Sciatic nerve (tissue), 2 donors: ENCODE measurements around the gene TMPRSS3. TPM values are rescaled to one million over a fixed set of nuclear protein-coding genes. Genes with fewer than 3 reads are reported as not detected.

Experiments used
- ATAC-seq: fragments of 200-7000 bp; cut with Tn5 transposase; one replicate; pipeline ENCODE4 v1.9.1; 2020; ENCODE audit warnings: mild to moderate bottlenecking, moderate library complexity
- DNase-seq: peaks from one replicate; pipeline ENCODE4 v3.0.0-alpha.2; 2020; ENCODE audit warnings: low spot score
- intact Hi-C: fragments of 100-400 bp; cut with DNase I; formaldehyde crosslinking; loops from one replicate; pipeline ENCODE4 v1.14.2; 2022
- total RNA-seq: library from RNA; stranded (reverse); fragmentation: NEBNext Ultra II Directional; extraction: Animal tissue kit (Norgen Biotek cat#: 25700); gene quantifications from one replicate; pipeline ENCODE4 v1.2.1, GENCODE V29; 2021
- donor health status: DM: no; HTN: no; CAD: no.
- donor health status: DM: no; HTN: no; CAD: no.

TMPRSS3 gene
- total RNA-seq, 1 donor from 2014 or later: not detected

- intact Hi-C loops: no loop called here
- no peak for ATAC-seq
- no peak for DNase-seq
These were observed 33.2 kb downstream of the TMPRSS3 start for GRCh38 chr21:42362700-42363099.

GRCh38 chr21:42362198-42362597, 33.7 kb downstream of the TMPRSS3 start:
- DNase-seq: no peak
- intact Hi-C loops: no loop called here
- no peak for ATAC-seq

DNA sequence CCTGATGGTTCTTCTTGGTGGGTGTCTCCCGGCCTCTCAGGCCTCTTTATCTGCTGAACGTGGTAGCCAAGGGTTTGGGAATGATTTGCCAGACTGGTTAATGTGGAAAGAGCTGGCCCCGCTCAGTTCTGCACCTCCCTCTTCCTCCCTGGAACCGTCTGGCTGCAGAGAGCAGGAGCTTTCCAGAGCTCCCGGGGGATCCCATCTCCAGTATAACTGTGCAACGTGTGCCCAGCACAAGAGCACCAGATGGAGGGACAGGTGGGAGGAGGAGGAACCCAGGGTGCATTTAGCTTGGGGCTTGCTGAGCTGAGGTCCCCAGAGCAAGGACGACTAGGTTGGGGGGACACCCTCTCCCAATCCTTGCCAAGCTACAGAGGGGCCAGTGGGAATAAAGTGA, 34.6 kb downstream of the TMPRSS3 start:
- intact Hi-C loops: no loop called here
- ATAC-seq (no peak), DNase-seq (no peak)

DNA sequence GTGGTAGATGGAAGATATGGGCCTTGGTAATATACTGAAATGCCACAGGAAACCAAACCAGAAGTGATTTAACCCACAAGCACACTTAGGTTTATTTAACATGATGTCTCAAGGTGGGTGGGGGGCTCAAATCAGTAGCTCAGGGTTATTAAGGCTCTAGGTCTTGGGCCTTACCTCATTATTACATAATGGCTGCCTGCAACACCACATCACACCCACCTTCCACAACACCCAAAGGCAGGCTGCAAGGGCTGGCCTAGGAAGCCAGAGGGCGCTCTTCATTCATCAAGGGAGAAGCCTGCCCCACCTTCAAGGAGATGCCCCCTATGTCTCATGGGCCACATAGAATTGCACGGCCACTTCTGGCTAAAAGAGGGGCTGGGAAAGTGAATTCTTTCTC, 35.5 kb downstream of the TMPRSS3 start:
- no peak for ATAC-seq
- no peak for DNase-seq
- intact Hi-C loops: no loop called here

DNA sequence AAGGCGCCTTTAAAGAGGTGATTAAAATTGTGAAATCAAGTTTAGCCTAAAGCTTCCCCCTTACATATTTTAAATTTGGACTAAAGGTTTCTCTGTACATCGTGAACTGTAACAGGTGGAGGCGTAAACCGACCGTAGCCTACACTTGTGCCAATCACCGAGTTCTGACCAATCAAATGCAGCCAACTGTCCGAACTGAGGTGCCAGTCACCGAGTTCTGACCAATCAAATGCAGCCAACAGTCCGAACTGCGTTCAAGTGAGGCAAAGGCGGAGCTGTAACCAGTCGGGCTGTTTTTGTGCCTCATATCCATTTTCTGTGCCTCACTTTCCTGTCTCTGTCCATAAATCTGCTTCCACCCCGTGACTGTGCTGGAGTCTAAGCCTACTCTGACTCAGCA, 36.9 kb downstream of the TMPRSS3 start:
- DNase-seq: no peak
- intact Hi-C loops: no loop called here
- no peak for ATAC-seq

GRCh38 chr21:42358261-42358660, 37.6 kb downstream of the TMPRSS3 start:
- intact Hi-C loops: no loop called here
- DNase-seq (no peak), ATAC-seq (no peak)

DNA sequence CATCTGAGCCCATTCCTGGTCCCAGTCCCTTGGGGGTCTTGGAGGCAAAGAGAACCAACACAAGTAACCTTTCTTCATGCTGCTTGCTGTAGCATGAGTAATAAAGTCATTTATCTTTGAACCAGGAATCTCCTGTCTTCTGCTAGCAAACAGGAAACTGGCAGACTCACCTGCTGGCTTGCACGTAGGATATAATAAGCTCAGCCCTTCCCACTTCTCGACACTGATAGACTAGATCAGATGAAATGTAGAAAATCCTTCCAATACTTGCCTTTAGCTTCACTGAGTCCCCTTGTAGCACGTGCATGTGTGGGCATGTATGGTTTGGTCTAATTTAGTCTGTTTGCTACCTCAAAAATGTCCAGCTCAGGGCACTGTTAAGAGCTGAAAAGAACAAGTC, 38.5 kb downstream of the TMPRSS3 start:
- ATAC-seq: no peak
- no peak for DNase-seq
- intact Hi-C loops: no loop called here

DNA sequence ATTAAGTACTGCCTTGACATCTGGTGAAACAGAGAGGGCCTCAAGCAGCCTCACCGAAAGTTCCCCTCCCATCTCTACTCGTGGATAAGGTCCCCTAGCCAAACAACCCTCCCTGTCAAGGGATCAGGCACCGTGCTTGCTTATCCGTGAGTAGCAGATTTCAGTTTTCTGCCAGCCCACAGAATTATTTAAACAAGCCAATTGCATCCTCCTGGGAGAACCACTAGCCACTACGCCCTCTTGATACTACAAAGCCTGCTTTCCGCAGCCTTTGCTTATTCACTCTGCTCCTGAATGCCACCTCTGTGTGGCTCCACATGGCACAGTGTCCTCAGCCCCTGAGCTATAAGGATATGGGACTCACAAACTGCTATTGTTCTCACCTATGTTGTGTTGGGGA, 39.2 kb downstream of the TMPRSS3 start:
- no peak for ATAC-seq
- DNase-seq: no peak
- intact Hi-C loops: no loop called here

DNA sequence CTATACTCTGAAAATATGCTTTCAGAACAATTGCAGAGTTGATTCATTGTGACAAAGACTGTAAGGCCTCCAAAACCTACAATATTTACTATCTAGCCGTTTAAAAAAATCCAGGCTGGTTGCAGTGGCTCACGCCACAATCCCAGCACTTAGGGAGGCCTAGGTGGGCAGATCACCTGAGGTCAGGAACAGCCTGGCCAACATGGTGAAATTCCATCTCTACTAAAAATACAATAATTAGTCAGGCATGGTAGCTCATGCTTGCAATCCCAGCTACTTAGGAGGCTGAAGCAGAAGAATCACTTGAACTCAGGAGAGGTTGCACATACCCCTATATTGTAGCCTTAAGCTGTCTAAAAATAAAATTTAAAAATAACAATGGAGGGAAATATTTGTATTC, 39.8 kb downstream of the TMPRSS3 start:
- intact Hi-C loops: no loop called here
- no peak for ATAC-seq

GRCh38 chr21:42353623-42354022, 42.2 kb downstream of the TMPRSS3 start:
- peak; percentile 25 for DNase-seq
- intact Hi-C loops: no loop called here
- no peak for ATAC-seq

More for the DNA sequence above, 39.8 kb downstream of the TMPRSS3 start:
- DNase-seq: no peak

- intact Hi-C loops: no loop called here
- ATAC-seq (no peak), DNase-seq (peak; percentile 35)
These were observed 43.3 kb downstream of the TMPRSS3 start for GRCh38 chr21:42352441-42353095.

- DNase-seq: peak; percentile 32
- intact Hi-C loops: no loop called here
- no peak for ATAC-seq
These were observed 44.0 kb downstream of the TMPRSS3 start for GRCh38 chr21:42351626-42352440.

DNA sequence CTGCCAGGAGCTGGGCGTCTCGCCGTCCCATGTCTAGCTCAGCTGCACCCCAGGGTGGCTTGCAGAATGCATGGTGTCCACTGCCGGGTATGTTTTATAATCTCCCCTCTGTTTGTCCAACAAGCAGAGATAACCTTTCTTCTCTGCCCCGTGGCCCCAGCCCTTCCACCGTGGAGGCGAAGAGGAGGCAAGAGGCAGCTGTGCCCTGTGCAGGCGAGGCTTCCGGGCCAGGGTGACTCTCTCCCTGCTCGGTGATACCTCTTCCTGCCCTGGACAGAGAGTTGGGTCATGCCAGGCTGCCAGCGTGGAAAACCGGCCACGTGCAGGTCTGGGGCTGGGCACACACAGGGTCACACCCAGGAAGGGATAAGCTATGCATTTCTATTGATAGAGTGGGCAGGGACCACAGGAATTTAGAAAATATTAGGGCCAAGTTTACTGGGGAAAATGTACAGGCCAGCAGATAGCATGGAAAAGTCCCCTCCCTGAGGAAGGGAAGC, 44.9 kb downstream of the TMPRSS3 start, which contains the start of gene TFF2:
TFF2 (minus strand) TSS at position 68 of the 500 bp plus-strand sequence; CDS start at position 31, 37 bp downstream.
- intact Hi-C loops: no loop called here
- ATAC-seq: no peak
- peak; percentile 37 for DNase-seq

GRCh38 chr21:42350318-42350910, 45.4 kb downstream of the TMPRSS3 start:
- peak; percentile 7 for DNase-seq
- intact Hi-C loops: no loop called here

GRCh38 chr21:42349420-42350317, 46.2 kb downstream of the TMPRSS3 start:
- ATAC-seq (no peak), DNase-seq (peak; percentile 34)
- intact Hi-C loops: no loop called here

More at GRCh38 chr21:42350318-42350910, 45.4 kb downstream of the TMPRSS3 start:
- ATAC-seq: no peak

DNA sequence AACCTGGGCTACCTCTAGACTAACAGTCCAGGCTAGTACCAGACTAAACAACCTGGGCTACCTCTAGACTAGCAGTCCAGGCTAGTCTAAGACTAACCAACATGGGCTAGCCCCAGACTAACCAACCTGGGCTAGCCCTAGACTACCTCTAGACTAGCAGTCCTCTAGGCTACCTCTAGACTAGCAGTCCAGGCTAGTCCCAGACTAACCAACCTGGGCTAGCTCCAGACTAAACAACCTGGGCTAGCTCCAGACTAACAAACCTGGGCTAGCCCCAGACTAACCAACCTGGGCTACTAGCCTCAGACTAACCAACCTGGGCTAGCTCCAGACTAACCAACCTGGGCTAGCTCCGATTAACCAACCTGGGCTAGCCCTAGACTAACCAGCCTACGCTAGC, 47.1 kb downstream of the TMPRSS3 start:
- intact Hi-C loops: no loop called here
- ATAC-seq (no peak), DNase-seq (peak; percentile 2)

DNA sequence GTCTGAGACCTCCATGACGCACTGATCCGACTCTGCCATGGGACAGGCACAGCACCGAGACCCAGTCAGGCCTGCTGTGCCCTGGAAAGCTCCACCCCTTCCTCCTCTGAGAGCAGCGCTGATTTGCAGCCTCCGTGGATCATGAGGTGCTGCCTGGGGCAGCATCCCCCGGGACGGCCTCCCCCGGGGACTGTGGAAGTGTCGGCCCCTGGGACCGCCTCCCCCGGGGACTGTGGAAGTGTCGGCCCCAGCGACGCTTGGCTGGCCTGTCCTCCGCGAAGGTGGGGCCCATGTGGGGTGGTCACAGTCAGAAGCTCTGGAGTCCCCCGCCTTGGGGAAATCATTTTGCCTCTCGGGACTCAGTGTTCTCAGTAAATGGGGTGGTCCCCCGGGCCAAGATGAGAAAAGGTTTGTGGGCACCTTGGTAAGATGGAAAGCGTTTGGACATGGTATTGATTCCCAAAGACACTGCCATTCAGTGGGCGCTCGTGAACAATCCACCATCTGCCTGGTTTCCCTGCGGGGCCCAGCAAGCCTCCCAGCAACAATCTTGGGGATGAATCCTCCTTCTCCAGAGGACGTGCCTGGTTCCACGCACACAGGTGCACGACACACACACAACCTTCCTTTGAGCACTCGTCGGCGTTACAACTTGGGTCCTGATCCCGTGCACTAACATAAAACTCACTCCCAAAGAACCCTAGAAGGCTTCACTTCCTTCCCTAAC, 48.1 kb downstream of the TMPRSS3 start:
- ATAC-seq (no peak), DNase-seq (no peak)
- intact Hi-C loops: no loop called here

GRCh38 chr21:42346866-42347600, 48.8 kb downstream of the TMPRSS3 start:
- no peak for DNase-seq
- no peak for ATAC-seq
- intact Hi-C loops: no loop called here
